ENCODE results near the gene CMTM1.
"Not testable (repeated sequence)": the region's sequence is repeated elsewhere in the genome, so short reads cannot be mapped to it uniquely, and the experiment has no call there.

The CMTM1 gene

GRCh38 chr16:66614161-66614802, 48.0 kb downstream of the CMTM1 start:
- DNase-seq (ENCODE audit: low spot score): no peak

DNA sequence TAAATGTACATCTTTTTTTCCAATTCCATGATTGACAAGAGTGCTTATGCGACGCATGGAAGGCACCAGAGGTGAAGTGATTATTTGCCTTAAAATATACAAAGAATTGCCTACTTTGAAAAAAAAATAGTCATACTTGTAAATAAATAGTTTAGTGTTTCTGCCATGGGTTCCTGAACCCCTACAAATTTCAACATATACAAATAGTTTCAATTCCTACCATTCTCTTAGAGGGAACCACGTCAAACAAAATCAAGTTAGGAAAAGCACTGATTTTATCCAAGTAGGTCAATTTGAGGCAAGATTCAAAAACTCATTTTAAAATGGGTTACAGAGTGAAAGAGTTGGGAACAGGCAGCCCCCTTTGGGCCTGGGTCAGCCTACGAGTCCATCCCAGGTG, 49.9 kb downstream of the CMTM1 start:
- no peak for DNase-seq (ENCODE audit: low spot score)

GRCh38 chr16:66616592-66616991, 50.4 kb downstream of the CMTM1 start:
- DNase-seq (ENCODE audit: low spot score): no peak

- no peak for DNase-seq (ENCODE audit: low spot score)
Observed at GRCh38 chr16:66617010-66617434, 50.8 kb downstream of the CMTM1 start.

GRCh38 chr16:66617728-66618127, 51.5 kb downstream of the CMTM1 start:
- DNase-seq (ENCODE audit: low spot score): no peak

GRCh38 chr16:66618588-66619375, 52.5 kb downstream of the CMTM1 start:
- DNase-seq (ENCODE audit: low spot score): peak; percentile 94

DNA sequence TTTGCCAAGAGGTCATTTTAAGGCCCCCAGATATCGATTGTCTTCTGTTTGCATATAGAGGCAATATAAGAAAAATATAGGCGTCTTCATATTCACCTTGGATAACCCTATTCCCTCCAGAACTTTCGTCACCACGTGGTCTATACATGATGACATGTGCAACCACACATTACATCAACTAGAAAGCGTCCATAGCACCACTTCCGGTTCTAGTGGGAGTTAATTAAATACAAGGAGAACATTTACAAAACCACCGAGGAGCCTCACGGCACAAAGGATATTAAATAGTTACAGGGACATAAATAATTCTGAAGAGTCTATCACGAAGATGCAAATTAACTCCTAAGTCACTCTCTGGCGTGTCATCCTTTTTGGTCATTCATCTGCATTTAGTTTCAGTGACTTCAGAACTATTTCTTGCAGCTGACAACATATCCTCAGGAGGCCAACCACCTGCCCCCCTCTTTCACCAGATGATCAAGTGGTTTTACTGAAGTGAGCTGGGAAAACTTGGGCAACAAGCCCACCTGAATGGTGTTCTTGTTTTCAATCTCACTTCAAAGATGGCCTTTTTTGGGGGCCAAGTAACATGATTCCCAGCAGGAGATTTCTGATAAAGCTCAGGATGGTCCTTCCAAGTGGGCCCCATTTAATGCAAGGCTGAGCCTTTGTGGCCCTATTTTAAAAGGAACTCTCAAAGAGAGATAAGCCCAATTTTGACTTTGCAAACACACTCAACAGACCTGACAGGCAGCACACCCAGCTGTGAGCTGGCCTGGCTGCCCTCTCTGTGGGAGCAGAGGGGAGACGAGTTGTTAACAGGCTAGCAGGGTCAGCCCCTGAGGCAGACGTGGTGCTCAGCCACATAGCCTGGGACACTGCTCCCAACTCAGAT, 53.5 kb downstream of the CMTM1 start:
- DNase-seq (ENCODE audit: low spot score): peak; percentile 57

DNA sequence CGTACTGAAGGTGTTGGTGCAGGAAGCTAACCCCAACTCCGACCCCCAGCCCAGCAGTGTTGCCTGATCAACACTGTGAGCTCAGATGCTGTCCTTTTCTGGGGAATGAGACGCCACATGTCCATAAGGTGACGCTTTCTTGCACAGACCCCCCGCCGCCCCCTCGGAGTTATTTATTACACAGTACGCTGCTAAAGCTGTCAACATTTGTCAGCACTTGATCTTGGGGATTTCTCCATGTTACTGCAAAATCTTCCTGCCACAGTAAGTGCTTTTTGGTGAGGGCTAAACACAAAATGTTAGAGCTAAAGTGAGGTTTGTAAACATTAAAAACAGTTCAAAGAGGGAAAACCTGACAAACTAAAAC, 54.2 kb downstream of the CMTM1 start:
- DNase-seq (ENCODE audit: low spot score): no peak

- DNase-seq (ENCODE audit: low spot score): no peak
Observed at GRCh38 chr16:66621973-66622372, 55.7 kb downstream of the CMTM1 start.

DNA sequence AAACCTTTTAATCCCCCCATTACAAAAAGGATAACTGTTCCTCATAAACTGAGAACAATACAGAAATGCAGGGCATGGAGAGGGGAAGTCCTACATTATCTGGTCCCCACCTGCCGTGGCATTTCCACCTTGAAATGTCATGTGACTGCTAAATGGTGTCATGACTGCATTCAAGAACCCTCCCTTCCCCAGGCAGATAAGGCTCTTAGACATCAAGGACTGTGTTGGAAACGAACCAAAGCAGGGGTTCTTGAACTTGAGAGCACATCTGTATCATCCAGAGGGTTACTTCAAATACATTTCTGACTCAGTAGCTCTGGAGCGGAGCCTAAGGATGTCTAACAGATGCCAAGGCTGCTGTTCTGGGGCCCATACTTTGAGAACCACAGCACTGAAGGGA, 56.6 kb downstream of the CMTM1 start:
- DNase-seq (ENCODE audit: low spot score): no peak

- no peak for DNase-seq (ENCODE audit: low spot score)
Observed at GRCh38 chr16:66623755-66624154, 57.5 kb downstream of the CMTM1 start.

GRCh38 chr16:66627611-66628378, 61.6 kb downstream of the CMTM1 start:
- not testable (repeated sequence) for DNase-seq (ENCODE audit: low spot score)

Measured in AG08395 (cell line).